GM19193 (cell line): ENCODE results near the gene ZNF202.

Source experiments
- POLR2A ChIP-seq: IDR thresholded peaks from 4 replicates; pipeline ENCODE4 v1.6.1; 2011; ENCODE audit not compliant: insufficient read depth, insufficient read length; ENCODE audit errors: extremely low read depth

ZNF202 gene

GRCh38 chr11:123741159-123742030, at the start of gene ZNF202:
Gene ZNF202, minus strand, starts transcription at chr11:123741660. Its CDS starts 10,772 bp downstream, at chr11:123730888.
- TF ChIP-seq POLR2A, result peak; percentile 75

GRCh38 chr11:123783536-123783935, 42.1 kb upstream of the ZNF202 start:
- TF ChIP-seq POLR2A, result no peak

- no peak for TF ChIP-seq POLR2A
Measured at GRCh38 chr11:123778511-123778910, 37.1 kb upstream of the ZNF202 start.

- no peak for TF ChIP-seq POLR2A
Measured at GRCh38 chr11:123775715-123776549, 34.5 kb upstream of the ZNF202 start.

GRCh38 chr11:123775289-123775688, 33.8 kb upstream of the ZNF202 start:
- no peak for TF ChIP-seq POLR2A

- TF ChIP-seq POLR2A, result no peak
Measured at GRCh38 chr11:123773959-123774358, 32.5 kb upstream of the ZNF202 start.

- TF ChIP-seq POLR2A, result no peak
Measured at GRCh38 chr11:123773026-123773425, 31.6 kb upstream of the ZNF202 start.

GRCh38 chr11:123771664-123772063, 30.2 kb upstream of the ZNF202 start:
- no peak for TF ChIP-seq POLR2A

- no peak for TF ChIP-seq POLR2A
Measured at GRCh38 chr11:123770712-123771111, 29.3 kb upstream of the ZNF202 start.

GRCh38 chr11:123765601-123766000, 24.1 kb upstream of the ZNF202 start:
- no peak for TF ChIP-seq POLR2A

- no peak for TF ChIP-seq POLR2A
Measured at GRCh38 chr11:123762422-123762821, 21.0 kb upstream of the ZNF202 start.

- TF ChIP-seq POLR2A, result no peak
Measured at GRCh38 chr11:123760894-123761293, 19.4 kb upstream of the ZNF202 start.

GRCh38 chr11:123757976-123758375, 16.5 kb upstream of the ZNF202 start:
- no peak for TF ChIP-seq POLR2A

GRCh38 chr11:123755813-123756212, 14.4 kb upstream of the ZNF202 start:
- TF ChIP-seq POLR2A, result no peak

- TF ChIP-seq POLR2A, result no peak
Measured at GRCh38 chr11:123755344-123755743, 13.9 kb upstream of the ZNF202 start.

- TF ChIP-seq POLR2A, result no peak
Measured at GRCh38 chr11:123754101-123754568, 12.7 kb upstream of the ZNF202 start, which contains the start of gene OR6X1. Gene OR6X1, minus strand, starts transcription at chr11:123754518. Its CDS starts 0 bp downstream, at chr11:123754518.

- no peak for TF ChIP-seq POLR2A
Measured at GRCh38 chr11:123753110-123753509, 11.7 kb upstream of the ZNF202 start.
